ENCODE measurements around the gene WDR74. TPM values are rescaled to one million over a fixed set of nuclear protein-coding genes. Genes with fewer than 3 reads are reported as not detected.

The WDR74 gene
- 131 and 136 TPM in 2 replicates for total RNA-seq
- total RNA-seq (2013), result 94.4 TPM
- 122 and 148 TPM in 2 replicates for polyA plus RNA-seq
- polyA minus RNA-seq, result 75.2 and 519 TPM in 2 replicates

GRCh38 chr11:62839050-62839945 lies at the start of gene WDR74:
Gene WDR74, minus strand, starts transcription at chr11:62839590. Its CDS starts 20 bp downstream, at chr11:62839570.
- no peak for TF ChIP-seq EZH2 (IDR thresholded peaks at IDR 0.05; ENCODE audit: borderline replicate concordance, insufficient read depth, low read depth, low read length, poor library complexity, severe bottlenecking)
- no peak for TF ChIP-seq CTCF (IDR thresholded peaks at IDR 0.05)
- CTCF ChIA-PET, result interaction anchor here (1.0 to 3.3 kb wide), 4 partner anchors 15 to 69 kb away, joined by 3 to 12 read pairs (median 6); partner anchors contain the start of genes NXF1, SLC3A2 and TAF6L
- H3K9ac ChIP-seq (ENCODE audit: low read length), result peak within 1 kb of the TSS; percentile 99
- Mint-ChIP-seq H3K4me1 (peaks cover 25% of the 10 kb centered on the region), H3K4me3 (no peak within 1 kb of the TSS), H3K9me3 (ENCODE audit: insufficient read depth) (no peaks in the 10 kb centered on the region), H3K27me3 (no peaks in the 10 kb centered on the region), H3K27ac (no peak within 1 kb of the TSS)
- peak; percentile 41 for ATAC-seq (ENCODE audit: low read depth)
- H3K4me2 ChIP-seq (replicated peaks; ENCODE audit: low read depth, low read length, poor library complexity, severe bottlenecking), result peak within 1 kb of the TSS; percentile 74
- no peaks in the 10 kb centered on the region for H3K27me3 ChIP-seq (replicated peaks in 1 of 4; ENCODE audit: control extremely low read depth in 1 of 4, control insufficient read depth in 3 of 4, insufficient read depth in 4 of 4, low read length in 3 of 4)
- H2AFZ ChIP-seq (ENCODE audit: insufficient read depth, low read depth, low read length, poor library complexity, severe bottlenecking), result peak within 1 kb of the TSS; percentile 74
- no peaks in the 10 kb centered on the region for H3K9me3 ChIP-seq (ENCODE audit: control extremely low read depth in 1 of 3, control insufficient read depth in 2 of 3, insufficient read depth in 1 of 3, low read length in 2 of 3)
- DNase-seq, result peak; percentile 96
- peaks cover 14 to 33% of the 10 kb centered on the region in 2 donors for H3K4me1 ChIP-seq (ENCODE audit: control insufficient read depth in 2 of 2, insufficient read depth in 2 of 2, low read length in 2 of 2)
- H3K27ac ChIP-seq (ENCODE audit: low read length in 2 of 2), result peak within 1 kb of the TSS; percentile 99 to 100
- WGBS (ENCODE audit: insufficient coverage), result under 1% methylated on average over 56 of the region's 62 CpGs
- intact Hi-C loops (cut with micrococcal nuclease), result loop anchor here (1.0 kb wide), 3 partner anchors 8 to 52 kb away; partner anchors contain the start of genes NXF1 and TMEM179B
- no peaks in the 10 kb centered on the region for H4K20me1 ChIP-seq (ENCODE audit: control insufficient read depth, insufficient read depth, low read length, poor library complexity, severe bottlenecking)
- POLR2A ChIA-PET, result interaction anchor here (0.6 to 5.0 kb wide), 27 partner anchors 7 to 1939 kb away, joined by 3 to 159 read pairs (median 9); partner anchors contain the start of genes B3GAT3, BSCL2, CSKMT and GNG3
- peaks cover 48% of the 10 kb centered on the region for H3K79me2 ChIP-seq (ENCODE audit: control insufficient read depth, insufficient read depth, low read length)
- H3K4me3 ChIP-seq (ENCODE audit: control extremely low read depth in 1 of 5, extremely low read depth in 1 of 5, insufficient read depth in 1 of 5, low read depth in 2 of 5, low read length in 4 of 5), result peak within 1 kb of the TSS; percentile 89 to 97 (median 96)
- H3K36me3 ChIP-seq (replicated peaks in 1 of 2; ENCODE audit: control extremely low read depth in 1 of 2, control insufficient read depth in 1 of 2, extremely low read depth in 1 of 2, insufficient read depth in 2 of 2, low read length in 1 of 2), result peaks cover 0 to 33% of the 10 kb centered on the region in 2 experiments
